Measurements from ENCODE around the gene PCSK7.

PCSK7 gene

GRCh38 chr11:117203069-117203407 lies 28.8 kb downstream of the PCSK7 start:
- TF ChIP-seq SIN3A (IDR thresholded peaks at IDR 0.05; ENCODE audit: borderline replicate concordance, insufficient read depth, low read length) (no peak), FOXP2 (optimal IDR thresholded peaks at IDR 0.05; ENCODE audit: borderline replicate concordance, extremely low read depth, extremely low read length, insufficient read depth) (no peak), POLR2AphosphoS5 (IDR thresholded peaks at IDR 0.05; ENCODE audit: low read depth, low read length) (no peak), TAF1 (IDR thresholded peaks at IDR 0.05; ENCODE audit: borderline replicate concordance, insufficient read depth, low read length) (no peak)

GRCh38 chr11:117202386-117203068 lies 29.3 kb downstream of the PCSK7 start:
- TF ChIP-seq TAF1 (IDR thresholded peaks at IDR 0.05; ENCODE audit: borderline replicate concordance, insufficient read depth, low read length) (no peak), REST (IDR thresholded peaks at IDR 0.05; ENCODE audit: insufficient read depth in 1 of 2, low read depth in 2 of 2, low read length in 2 of 2) (no peak), SIN3A (IDR thresholded peaks at IDR 0.05; ENCODE audit: borderline replicate concordance, insufficient read depth, low read length) (no peak), FOXP2 (optimal IDR thresholded peaks at IDR 0.05; ENCODE audit: borderline replicate concordance, extremely low read depth, extremely low read length, insufficient read depth) (no peak), POLR2AphosphoS5 (IDR thresholded peaks at IDR 0.05; ENCODE audit: low read depth, low read length) (no peak)

GRCh38 chr11:117201658-117202305 lies 30.1 kb downstream of the PCSK7 start:
- TF ChIP-seq SIN3A (IDR thresholded peaks at IDR 0.05; ENCODE audit: borderline replicate concordance, insufficient read depth, low read length) (no peak), POLR2AphosphoS5 (IDR thresholded peaks at IDR 0.05; ENCODE audit: low read depth, low read length) (no peak), TAF1 (IDR thresholded peaks at IDR 0.05; ENCODE audit: borderline replicate concordance, insufficient read depth, low read length) (no peak)

- TF ChIP-seq TAF1 (IDR thresholded peaks at IDR 0.05; ENCODE audit: borderline replicate concordance, insufficient read depth, low read length): no peak
- no peak for TF ChIP-seq SIN3A (IDR thresholded peaks at IDR 0.05; ENCODE audit: borderline replicate concordance, insufficient read depth, low read length)
- TF ChIP-seq REST (IDR thresholded peaks at IDR 0.05; ENCODE audit: insufficient read depth in 1 of 2, low read depth in 2 of 2, low read length in 2 of 2): no peak
- TF ChIP-seq FOXP2 (optimal IDR thresholded peaks at IDR 0.05; ENCODE audit: borderline replicate concordance, extremely low read depth, extremely low read length, insufficient read depth): no peak
- TF ChIP-seq POLR2AphosphoS5 (IDR thresholded peaks at IDR 0.05; ENCODE audit: low read depth, low read length): no peak
These were observed 30.8 kb downstream of the PCSK7 start for GRCh38 chr11:117200813-117201657.

- TF ChIP-seq POLR2AphosphoS5 (IDR thresholded peaks at IDR 0.05; ENCODE audit: low read depth, low read length): no peak
These were observed 31.7 kb downstream of the PCSK7 start for GRCh38 chr11:117199916-117200812.

GRCh38 chr11:117199053-117199915 lies 32.6 kb downstream of the PCSK7 start, which contains the start of gene TAGLN:
Gene TAGLN (plus strand): TSS chr11:117199370. CDS start chr11:117203014, 3,644 bp downstream.
- no peak for TF ChIP-seq POLR2AphosphoS5 (IDR thresholded peaks at IDR 0.05; ENCODE audit: low read depth, low read length)
- TF ChIP-seq SIN3A (IDR thresholded peaks at IDR 0.05; ENCODE audit: borderline replicate concordance, insufficient read depth, low read length): no peak
- TF ChIP-seq TAF1 (IDR thresholded peaks at IDR 0.05; ENCODE audit: borderline replicate concordance, insufficient read depth, low read length): no peak
- TF ChIP-seq REST (IDR thresholded peaks at IDR 0.05; ENCODE audit: insufficient read depth in 1 of 2, low read depth in 2 of 2, low read length in 2 of 2): no peak
- TF ChIP-seq FOXP2 (optimal IDR thresholded peaks at IDR 0.05; ENCODE audit: borderline replicate concordance, extremely low read depth, extremely low read length, insufficient read depth): no peak
